HG02884 (cell line): ENCODE results near the gene SPEF2.

Source experiments
- ATAC-seq: cut with Tn5 transposase; IDR thresholded peaks from one replicate; pipeline ENCODE4 v1.9.1; 2021; ENCODE audit warnings: mild to moderate bottlenecking, moderate library complexity; ENCODE audit not compliant: unreplicated experiment

Gene SPEF2

GRCh38 chr5:35617435-35618303 is at the start of gene SPEF2:
SPEF2 (plus strand) TSS chr5:35617863; CDS start chr5:35617998, 135 bp downstream.
- peak; percentile 88 for ATAC-seq

DNA sequence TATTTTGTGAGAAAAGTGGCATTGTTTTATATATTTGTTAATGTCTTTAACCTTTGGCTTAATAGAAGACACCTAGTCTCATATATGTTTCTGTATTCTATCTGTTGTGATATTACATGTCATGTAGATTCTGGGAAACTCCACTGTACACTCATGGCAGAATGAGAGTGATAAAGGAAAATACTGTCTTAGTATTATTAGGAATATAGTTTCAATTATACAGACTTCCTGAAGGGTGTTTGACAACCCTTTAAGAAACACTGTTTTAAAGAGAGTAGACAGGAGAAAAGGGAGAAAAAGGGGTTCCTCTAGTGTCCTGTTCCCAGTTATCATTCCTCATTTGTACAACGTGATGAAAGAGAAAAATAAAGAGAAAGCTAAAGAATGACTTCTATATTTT is 42.1 kb upstream of the SPEF2 start:
- ATAC-seq, result no peak

DNA sequence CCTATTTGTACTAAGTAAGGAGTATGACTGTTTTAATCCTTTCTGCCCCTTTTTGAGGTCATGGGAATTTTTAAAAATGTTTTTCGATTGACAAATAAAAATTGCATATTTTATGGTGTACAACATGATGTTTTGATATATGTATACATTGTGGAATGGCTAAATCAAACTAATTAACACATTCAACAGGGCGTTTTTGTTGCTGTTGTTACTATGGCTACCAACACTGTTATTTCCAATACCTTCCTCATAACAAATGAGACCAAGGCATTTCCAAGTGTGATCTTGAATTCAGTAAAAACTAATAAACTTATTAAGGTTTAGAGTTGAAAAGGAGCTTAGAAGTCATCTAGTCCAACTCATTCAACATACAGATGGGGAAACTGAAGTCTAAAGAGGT is 30.2 kb upstream of the SPEF2 start:
- no peak for ATAC-seq

GRCh38 chr5:35593338-35593737 is 24.3 kb upstream of the SPEF2 start:
- no peak for ATAC-seq

DNA sequence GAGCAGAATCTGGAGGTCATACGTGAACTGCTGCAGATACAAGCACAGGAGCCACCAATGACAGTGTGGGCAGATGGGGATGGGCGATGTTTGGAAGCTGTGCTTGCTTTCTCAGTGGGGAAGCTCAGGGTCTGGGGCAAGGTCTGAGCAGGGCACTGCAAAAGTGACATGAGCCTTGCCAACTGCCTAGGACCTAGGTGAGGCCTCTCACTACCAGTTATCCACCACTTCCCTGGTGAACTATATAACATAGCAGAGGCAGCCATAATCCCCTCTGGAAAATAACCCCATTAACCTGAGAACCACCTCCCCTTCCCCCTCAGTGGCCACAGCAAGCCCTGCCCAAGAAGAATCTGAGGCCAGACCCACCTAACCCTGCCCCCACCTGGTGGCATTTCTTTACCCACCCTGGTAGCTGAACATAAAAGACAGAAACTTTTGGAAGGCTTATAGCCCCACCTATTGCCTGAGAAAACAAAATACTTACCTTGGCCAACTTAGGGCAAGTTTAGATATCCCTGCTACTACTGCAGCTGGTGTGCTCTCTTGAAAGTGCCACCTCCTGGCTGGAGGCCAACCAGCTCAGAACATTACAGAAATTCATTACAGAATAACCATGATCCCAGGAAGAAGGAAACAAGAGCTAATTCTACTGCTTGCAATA is 18.8 kb upstream of the SPEF2 start:
- no peak for ATAC-seq

- no peak for ATAC-seq
These were observed 17.1 kb upstream of the SPEF2 start for GRCh38 chr5:35600591-35600990.

DNA sequence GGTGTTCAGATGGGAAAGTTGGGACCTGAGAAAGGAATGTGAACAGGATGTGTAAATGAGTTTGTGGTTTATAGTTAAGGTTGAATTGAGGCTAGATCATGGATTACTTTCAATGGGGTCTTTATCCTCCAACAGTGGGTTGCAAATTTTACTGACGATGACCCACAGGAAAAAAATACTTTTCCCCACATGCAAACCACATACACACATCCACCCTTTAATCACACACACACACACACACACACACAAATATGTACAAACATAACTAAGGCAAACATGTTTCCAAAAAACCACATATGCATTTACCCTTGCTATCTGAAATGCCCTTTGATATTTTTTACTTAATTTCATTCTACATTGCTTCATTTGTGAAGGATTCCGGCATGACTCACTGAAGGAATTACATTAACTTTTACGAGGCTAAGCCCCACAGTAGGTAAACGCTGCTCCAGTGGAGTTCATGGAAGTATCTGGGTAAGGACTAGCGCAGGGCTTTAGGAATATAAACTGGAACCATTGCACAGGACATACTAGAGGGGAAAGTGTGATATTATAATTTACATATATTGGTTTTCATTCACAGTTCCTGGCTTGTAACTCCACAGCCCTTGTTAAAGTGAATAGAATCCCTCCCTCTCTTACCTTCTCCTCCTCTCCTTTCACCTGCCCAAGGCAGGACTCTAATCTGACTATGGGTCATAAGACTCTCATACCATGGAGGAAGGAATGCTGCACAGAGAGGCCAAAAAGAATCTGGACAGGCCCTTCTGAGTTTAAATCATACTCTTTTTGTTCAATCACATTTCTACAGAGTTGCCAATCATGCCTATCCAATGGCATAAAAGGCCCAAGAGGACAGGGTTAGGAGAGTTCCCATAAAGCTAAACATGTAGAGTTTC is 8.5 kb upstream of the SPEF2 start:
- ATAC-seq, result no peak

- ATAC-seq, result no peak
These were observed 616 bp upstream of the SPEF2 start for GRCh38 chr5:35617060-35617434.

DNA sequence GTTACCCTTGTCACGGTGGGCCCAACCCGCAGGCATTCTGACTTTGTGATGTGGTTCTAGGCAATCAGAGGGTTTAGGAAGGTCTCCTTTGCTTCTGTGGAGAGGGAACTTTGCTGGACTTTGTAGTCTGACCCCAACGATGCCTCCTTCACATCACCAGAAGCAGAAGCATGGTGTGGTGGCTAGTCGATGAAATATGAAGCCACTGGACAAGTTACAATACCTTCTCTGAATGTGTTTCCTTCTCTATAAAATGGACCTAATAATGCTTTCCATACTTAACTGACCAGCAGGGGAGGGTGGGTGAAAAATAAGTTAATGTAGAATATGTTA is 607 bp downstream of the SPEF2 start:
- ATAC-seq, result no peak

DNA sequence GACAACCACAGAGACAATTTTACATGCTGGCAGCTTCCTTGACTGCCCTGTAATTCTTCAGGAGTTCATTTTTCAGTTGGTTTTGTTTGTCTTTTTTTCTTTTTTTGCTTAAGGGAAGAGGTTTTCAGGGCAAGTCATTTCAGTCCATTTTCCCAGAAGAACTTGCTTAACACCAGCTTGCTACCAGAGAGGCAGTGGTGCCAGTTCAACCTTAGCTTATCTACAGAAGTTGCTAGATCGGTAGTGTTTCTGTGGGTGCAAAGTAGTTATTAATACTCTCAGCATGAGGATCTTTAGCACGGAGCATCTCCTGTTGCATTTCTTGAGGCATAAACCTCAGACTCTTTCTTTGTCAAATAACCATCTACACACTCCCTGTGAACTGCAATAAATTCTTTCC is 1.1 kb downstream of the SPEF2 start:
- ATAC-seq, result no peak

- no peak for ATAC-seq
These were observed 5.3 kb downstream of the SPEF2 start for GRCh38 chr5:35622974-35623373.

- no peak for ATAC-seq
These were observed 6.3 kb downstream of the SPEF2 start for GRCh38 chr5:35623991-35624390.

- no peak for ATAC-seq
These were observed 8.4 kb downstream of the SPEF2 start for GRCh38 chr5:35626108-35626507.

DNA sequence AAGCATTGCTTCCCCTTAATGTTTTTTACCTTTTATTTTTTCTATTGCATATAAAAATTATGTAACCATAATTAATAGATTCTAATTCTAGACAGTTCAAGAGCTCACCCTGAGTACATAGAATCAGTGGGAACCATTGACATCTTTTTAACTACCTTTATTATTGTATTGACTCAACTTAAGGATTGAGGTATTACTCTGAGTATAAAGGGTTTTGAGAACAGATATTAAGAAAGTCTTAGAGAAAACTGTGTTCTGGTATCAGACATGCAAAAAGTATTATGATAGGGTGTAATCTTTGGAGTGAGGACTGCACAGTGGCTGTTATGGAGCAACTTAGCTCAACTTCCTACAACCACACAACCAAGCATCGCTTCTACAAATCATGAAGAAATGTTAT is 8.9 kb downstream of the SPEF2 start:
- ATAC-seq, result no peak

DNA sequence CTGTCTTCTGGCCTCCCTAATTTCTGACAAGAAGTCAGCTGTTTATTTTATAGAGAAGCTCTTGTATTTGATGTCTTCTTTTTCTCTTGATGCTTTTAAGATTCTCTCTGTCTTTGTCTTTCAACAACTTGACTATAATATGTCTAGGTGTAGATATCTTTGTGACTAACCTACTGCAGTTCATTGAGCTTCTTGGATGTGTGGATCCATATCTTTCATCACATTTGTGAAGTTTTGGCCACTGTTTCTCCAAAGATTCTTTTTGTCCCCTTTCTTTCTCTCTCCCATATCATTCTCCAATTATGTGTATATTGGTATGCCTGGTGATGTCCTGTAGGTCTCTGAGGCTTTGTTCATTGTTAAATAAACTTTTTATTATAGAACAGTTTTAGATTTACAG is 16.7 kb downstream of the SPEF2 start:
- no peak for ATAC-seq

GRCh38 chr5:35640623-35641022 is 23.0 kb downstream of the SPEF2 start:
- no peak for ATAC-seq

- ATAC-seq, result no peak
These were observed 26.9 kb downstream of the SPEF2 start for GRCh38 chr5:35644543-35644942.

GRCh38 chr5:35647128-35647527 is 29.5 kb downstream of the SPEF2 start:
- no peak for ATAC-seq

GRCh38 chr5:35647712-35648111 is 30.0 kb downstream of the SPEF2 start:
- ATAC-seq, result no peak

GRCh38 chr5:35651002-35651756 is 33.5 kb downstream of the SPEF2 start:
- peak; percentile 76 for ATAC-seq

DNA sequence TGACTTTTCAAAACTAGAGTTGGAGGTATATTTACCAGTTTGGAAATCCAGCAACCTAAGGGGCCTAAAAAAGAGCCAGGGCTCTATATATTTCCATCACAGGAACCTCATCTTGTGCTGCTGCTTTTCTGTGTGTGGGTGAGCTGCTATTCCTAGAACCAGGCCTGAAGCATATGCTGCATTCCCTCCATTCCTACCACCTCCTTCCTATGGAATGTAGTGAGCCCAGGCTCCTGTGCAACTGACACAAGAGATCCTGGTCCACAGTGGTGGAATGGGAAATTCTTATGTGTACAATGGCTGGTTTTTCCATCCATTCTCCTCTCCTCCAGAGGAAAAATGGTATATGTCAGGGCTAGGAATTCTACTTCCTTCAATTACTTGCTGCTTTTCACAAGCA is 39.1 kb downstream of the SPEF2 start:
- no peak for ATAC-seq
